ENCODE data around the gene CORO2B.

GRCh38 chr15:68749365-68749764 lies 170.6 kb downstream of the CORO2B start:
- no peak for TF ChIP-seq MYC (IDR thresholded peaks at IDR 0.05; ENCODE audit: low read depth, low read length)
- no peak for TF ChIP-seq POLR2A (IDR thresholded peaks at IDR 0.05; ENCODE audit: extremely low read depth, insufficient read length)
- no peak for TF ChIP-seq CTCF (IDR thresholded peaks at IDR 0.05; ENCODE audit: low read depth, low read length)
- no peak for TF ChIP-seq MAX (IDR thresholded peaks at IDR 0.05; ENCODE audit: low read depth, low read length)
